Uterus (tissue), 4 donors: ENCODE results near the gene CELSR1. TPM values are rescaled to one million over a fixed set of nuclear protein-coding genes. Genes with fewer than 3 reads are reported as not detected.
A peak's percentile ranks its signal among the peaks of the same experiment; 100 is the strongest.

Experiments
- DNase-seq, 2 donors: peaks; one replicate each; pipeline ENCODE4 v3.0.0-alpha.2; 2019 to 2020
- H3K27ac ChIP-seq, 2 donors: fragments of 200-600 bp; sonication (generic); 1 replicate in 1 of 2; 2 replicates in 1 of 2; pipeline ENCODE4 v1.5.1; 2016 to 2018
- H3K27me3 ChIP-seq, 2 donors: fragments of 200-600 bp; sonication (generic); one replicate each; pipeline ENCODE4 v1.5.1; 2018 to 2019; ENCODE audit warnings: control low read depth in 1 of 2
- H3K36me3 ChIP-seq, 2 donors: fragments of 200-600 bp; sonication (generic); one replicate each; pipeline ENCODE4 v1.5.1; 2019; ENCODE audit warnings: control low read depth in 1 of 2
- H3K4me1 ChIP-seq, 2 donors: fragments of 200-600 bp; sonication (generic); one replicate each; pipeline ENCODE4 v1.5.1; 2018 to 2019; ENCODE audit warnings: control low read depth in 1 of 2
- H3K4me3 ChIP-seq, 2 donors: fragments of 200-600 bp; sonication (generic); 1 replicate in 1 of 2; 2 replicates in 1 of 2; pipeline ENCODE4 v1.5.1; 2018 to 2019; ENCODE audit warnings: mild to moderate bottlenecking in 1 of 2
- H3K9me3 ChIP-seq, 2 donors: fragments of 200-600 bp; sonication (generic); one replicate each; pipeline ENCODE4 v1.5.1; 2019; ENCODE audit warnings: control low read depth in 1 of 2
- POLR2A ChIP-seq, 2 donors: fragments of 450-650 bp; IDR thresholded peaks; one replicate each; pipeline ENCODE4 v1.6.1; 2016; ENCODE audit warnings: antibody characterized with exemption in 2 of 2, mild to moderate bottlenecking in 1 of 2, moderate library complexity in 1 of 2
- intact Hi-C: fragments of 100-400 bp; cut with DNase I; formaldehyde crosslinking; loops from one replicate; pipeline ENCODE4 v1.15.1; 2023; ENCODE audit warnings: low total_unique reads
- total RNA-seq, 4 donors: library from RNA; depleted of rRNA in 3 of 4; stranded (reverse); fragments of >200 nt in 3 of 4; gene quantifications; one replicate each; pipeline versions ENCODE4 v1.1.0 to v1.2.4, GENCODE V29; 2014 to 2023
- TF ChIP-seq, protein P1 (sequence below), 4 experiments: fragments of 200-600 bp in 2 of 4; fragments of 450-650 bp in 2 of 4; sonication (generic) in 2 of 4; IDR thresholded peaks; one replicate each; pipeline ENCODE4 v1.5.1; 2016 to 2019; ENCODE audit warnings: antibody characterized with exemption in 4 of 4, mild to moderate bottlenecking in 2 of 4, moderate library complexity in 1 of 4
- donor health status: DM: yes; HTN: yes; CAD: no.

CELSR1 gene
- total RNA-seq, 4 donors from 2014 or later: 1.5 to 15.8 (median 8.4) TPM

- TF ChIP-seq, protein P1, sequence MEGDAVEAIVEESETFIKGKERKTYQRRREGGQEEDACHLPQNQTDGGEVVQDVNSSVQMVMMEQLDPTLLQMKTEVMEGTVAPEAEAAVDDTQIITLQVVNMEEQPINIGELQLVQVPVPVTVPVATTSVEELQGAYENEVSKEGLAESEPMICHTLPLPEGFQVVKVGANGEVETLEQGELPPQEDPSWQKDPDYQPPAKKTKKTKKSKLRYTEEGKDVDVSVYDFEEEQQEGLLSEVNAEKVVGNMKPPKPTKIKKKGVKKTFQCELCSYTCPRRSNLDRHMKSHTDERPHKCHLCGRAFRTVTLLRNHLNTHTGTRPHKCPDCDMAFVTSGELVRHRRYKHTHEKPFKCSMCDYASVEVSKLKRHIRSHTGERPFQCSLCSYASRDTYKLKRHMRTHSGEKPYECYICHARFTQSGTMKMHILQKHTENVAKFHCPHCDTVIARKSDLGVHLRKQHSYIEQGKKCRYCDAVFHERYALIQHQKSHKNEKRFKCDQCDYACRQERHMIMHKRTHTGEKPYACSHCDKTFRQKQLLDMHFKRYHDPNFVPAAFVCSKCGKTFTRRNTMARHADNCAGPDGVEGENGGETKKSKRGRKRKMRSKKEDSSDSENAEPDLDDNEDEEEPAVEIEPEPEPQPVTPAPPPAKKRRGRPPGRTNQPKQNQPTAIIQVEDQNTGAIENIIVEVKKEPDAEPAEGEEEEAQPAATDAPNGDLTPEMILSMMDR (IDR thresholded peaks at IDR 0.05): no peak
- TF ChIP-seq POLR2A (IDR thresholded peaks at IDR 0.05): no peak
- H3K4me1 ChIP-seq: peaks cover 0 to 22% of the 10 kb centered on the region in 2 donors
- no peaks in the 10 kb centered on the region for H3K9me3 ChIP-seq
- H3K27ac ChIP-seq: no peak overlapping the region
- no peak overlapping the region for H3K4me3 ChIP-seq
- H3K36me3 ChIP-seq: no peaks in the 10 kb centered on the region
- no peak for DNase-seq
- intact Hi-C loops: loop anchor here (10.0 kb wide), 1 partner anchor 176 kb away; no protein-coding TSS in a partner anchor
- H3K27me3 ChIP-seq: no peaks in the 10 kb centered on the region
Observed at GRCh38 chr22:46540874-46541273, 3.5 kb upstream of the CELSR1 start.

GRCh38 chr22:46539169-46539568 is 1.7 kb upstream of the CELSR1 start:
- Histone ChIP-seq H3K27me3 (no peaks in the 10 kb centered on the region), H3K36me3 (no peaks in the 10 kb centered on the region), H3K27ac (no peak overlapping the region), H3K9me3 (no peaks in the 10 kb centered on the region), H3K4me3 (no peak overlapping the region), H3K4me1 (peaks cover 0 to 22% of the 10 kb centered on the region in 2 donors)
- intact Hi-C loops: no loop called here
- DNase-seq: no peak
- no peak for TF ChIP-seq POLR2A (IDR thresholded peaks at IDR 0.05)
- TF ChIP-seq, protein P1 (IDR thresholded peaks at IDR 0.05): no peak

DNA sequence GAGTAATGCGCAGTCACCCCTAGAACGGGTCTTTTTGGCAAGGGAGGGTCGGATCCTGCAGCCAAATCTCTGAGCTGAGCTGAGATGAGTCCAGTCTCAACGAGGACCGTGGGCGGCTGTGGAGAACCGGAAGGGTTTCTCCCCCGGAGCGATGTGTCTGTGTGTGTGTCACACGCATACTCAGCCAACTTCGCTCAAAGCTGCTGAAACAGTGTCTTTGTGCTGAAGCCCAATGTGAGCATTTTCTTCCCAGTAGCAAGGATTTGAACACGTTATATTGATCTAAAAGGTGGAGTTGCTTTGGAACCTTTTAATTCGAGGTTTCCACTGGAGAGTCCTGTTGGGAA is 1.4 kb upstream of the CELSR1 start:
- Histone ChIP-seq H3K27ac (no peak overlapping the region), H3K36me3 (no peaks in the 10 kb centered on the region), H3K4me1 (peaks cover 0 to 22% of the 10 kb centered on the region in 2 donors), H3K27me3 (no peaks in the 10 kb centered on the region), H3K9me3 (no peaks in the 10 kb centered on the region), H3K4me3 (peak overlapping the region in 1 of 2 donors; percentile 5)
- no peak for DNase-seq
- no peak for TF ChIP-seq POLR2A (IDR thresholded peaks at IDR 0.05)
- TF ChIP-seq, protein P1 (IDR thresholded peaks at IDR 0.05): no peak
- intact Hi-C loops: no loop called here

- H3K4me3 ChIP-seq: peak overlapping the region; percentile 5 to 31
- no peaks in the 10 kb centered on the region for H3K27me3 ChIP-seq
- H3K4me1 ChIP-seq: peaks cover 0 to 22% of the 10 kb centered on the region in 2 donors
- intact Hi-C loops: no loop called here
- no peaks in the 10 kb centered on the region for H3K36me3 ChIP-seq
- no peak overlapping the region for H3K27ac ChIP-seq
- no peak for TF ChIP-seq POLR2A (IDR thresholded peaks at IDR 0.05)
- TF ChIP-seq, protein P1 (IDR thresholded peaks at IDR 0.05): peak in 1 of 4 experiments; percentile 8
- no peak for DNase-seq
- H3K9me3 ChIP-seq: no peaks in the 10 kb centered on the region
Observed at GRCh38 chr22:46537946-46538813, 760 bp upstream of the CELSR1 start.

GRCh38 chr22:46536537-46537224 is 739 bp downstream of the CELSR1 start:
- no peaks in the 10 kb centered on the region for H3K9me3 ChIP-seq
- no peak for DNase-seq
- TF ChIP-seq, protein P1 (IDR thresholded peaks at IDR 0.05): no peak
- TF ChIP-seq POLR2A (IDR thresholded peaks at IDR 0.05): no peak
- no peaks in the 10 kb centered on the region for H3K27me3 ChIP-seq
- H3K27ac ChIP-seq: no peak overlapping the region
- no peak overlapping the region for H3K4me3 ChIP-seq
- intact Hi-C loops: no loop called here
- H3K4me1 ChIP-seq: peaks cover 0 to 22% of the 10 kb centered on the region in 2 donors
- no peaks in the 10 kb centered on the region for H3K36me3 ChIP-seq
